Fibroblast of lung (primary cell): Measurements from ENCODE around the gene MPRIP.

Source experiments
- CTCF ChIP-seq, 2 donors: IDR thresholded peaks in 1 of 2; conservative IDR thresholded peaks in 1 of 2; 1 replicate in 1 of 2; 2 replicates in 1 of 2; pipeline ENCODE4 v1.5.1; 2011 to 2012; ENCODE audit warnings: low read length in 2 of 2, control low read depth in 1 of 2, inconsistent platforms in 1 of 2, low read depth in 1 of 2, mild to moderate bottlenecking in 1 of 2
- EZH2 ChIP-seq: IDR thresholded peaks from 2 replicates; pipeline ENCODE4 v1.5.1; 2012; ENCODE audit warnings: low read length, control low read depth, mild to moderate bottlenecking; ENCODE audit errors: missing control alignments

DNA sequence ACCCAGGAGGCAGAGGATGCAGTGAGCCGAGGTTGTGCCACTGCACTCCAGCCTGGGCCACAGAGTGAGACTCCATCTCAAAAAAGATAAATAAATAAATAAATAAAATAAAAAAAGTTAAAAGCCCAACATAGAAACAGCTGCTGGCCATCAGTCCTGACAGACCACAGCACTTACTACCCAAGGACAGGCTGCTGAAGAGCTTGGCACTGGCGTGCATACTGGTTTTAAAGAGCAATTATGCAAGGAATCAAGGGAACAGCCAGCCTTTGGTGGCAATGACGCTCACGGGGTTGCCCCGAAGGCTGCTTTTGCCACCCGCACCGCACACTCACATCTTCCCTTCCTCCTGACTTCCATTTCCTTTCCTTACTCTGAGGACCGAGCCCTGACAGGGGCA, 159.7 kb downstream of the MPRIP start:
- TF ChIP-seq CTCF (conservative IDR thresholded peaks at IDR 0.05 in 1 of 2, IDR thresholded peaks at IDR 0.05 in 1 of 2; ENCODE audit: low read depth in 1 of 2, low read length in 2 of 2) (no peak), EZH2 (no peak)
